Peyer's patch (tissue), 4 donors: ENCODE results near the gene GALNT9.

Experiments
- CTCF ChIP-seq, 6 experiments: fragments of 450-650 bp in 4 of 6; fragments of 200-600 bp in 2 of 6; sonication (generic) in 1 of 6; IDR thresholded peaks; one replicate each; pipeline ENCODE4 v1.5.1; 2017 to 2019; ENCODE audit warnings: antibody characterized with exemption in 6 of 6, mild to moderate bottlenecking in 3 of 6, moderate library complexity in 1 of 6
- POLR2A ChIP-seq, 2 donors: fragments of 450-650 bp; IDR thresholded peaks; one replicate each; pipeline ENCODE4 v1.5.1; 2017; ENCODE audit warnings: antibody characterized with exemption in 2 of 2, mild to moderate bottlenecking in 2 of 2, moderate library complexity in 2 of 2

GRCh38 chr12:132319359-132319950 is 9.9 kb downstream of the GALNT9 start:
- TF ChIP-seq CTCF (IDR thresholded peaks at IDR 0.05) = no peak
- no peak for TF ChIP-seq POLR2A (IDR thresholded peaks at IDR 0.05)
